Fibroblast of lung (primary cell): ENCODE data around the gene BRME1. TPM values are rescaled to one million over a fixed set of nuclear protein-coding genes. Genes with fewer than 3 reads are reported as not detected.

Experiments used
- DNase-seq, 2 donors: peaks; one replicate each; pipeline versions ENCODE4 v3.0.0 to v3.0.0-alpha.2; 2010; ENCODE audit warnings: low read depth in 2 of 2
- H2AFZ ChIP-seq: 2 replicates; pipeline ENCODE4 v1.5.1; 2012; ENCODE audit warnings: low read length, control low read depth, inconsistent platforms
- H3K27ac ChIP-seq: 2 replicates; pipeline ENCODE4 v1.5.1; 2011; ENCODE audit warnings: low read length, control low read depth; ENCODE audit not compliant: insufficient read depth
- H3K27me3 ChIP-seq: 2 replicates; pipeline ENCODE4 v1.5.1; 2011; ENCODE audit warnings: mild to moderate bottlenecking, low read length; ENCODE audit not compliant: control insufficient read depth, insufficient read depth
- H3K36me3 ChIP-seq: 2 replicates; pipeline ENCODE4 v1.5.1; 2011; ENCODE audit warnings: low read length; ENCODE audit not compliant: control insufficient read depth, insufficient read depth
- H3K4me1 ChIP-seq: 2 replicates; pipeline ENCODE4 v1.5.1; 2011; ENCODE audit warnings: low read length; ENCODE audit not compliant: control insufficient read depth, insufficient read depth; ENCODE audit errors: extremely low read depth
- H3K4me2 ChIP-seq: 2 replicates; pipeline ENCODE4 v1.5.1; 2011; ENCODE audit warnings: low read length, control low read depth; ENCODE audit not compliant: insufficient read depth; ENCODE audit errors: extremely low read depth
- H3K4me3 ChIP-seq, 4 experiments: fragments of 200-600 bp in 1 of 4; sonication (generic) in 1 of 4; replicated peaks in 1 of 4; 2 replicates each; pipeline ENCODE4 v1.5.1; 2011 to 2016; ENCODE audit warnings: low read length in 4 of 4, low read depth in 3 of 4, mild to moderate bottlenecking in 3 of 4, control low read depth in 2 of 4, inconsistent platforms in 1 of 4, mixed read lengths in 1 of 4; ENCODE audit not compliant: insufficient read depth in 1 of 4; ENCODE audit errors: control extremely low read depth in 1 of 4
- H3K79me2 ChIP-seq: 2 replicates; pipeline ENCODE4 v1.5.1; 2012; ENCODE audit warnings: mild to moderate bottlenecking, low read length, inconsistent platforms; ENCODE audit not compliant: control insufficient read depth, insufficient read depth
- H3K9ac ChIP-seq: 2 replicates; pipeline ENCODE4 v1.5.1; 2011; ENCODE audit warnings: mild to moderate bottlenecking, low read length, control low read depth; ENCODE audit not compliant: insufficient read depth
- H3K9me3 ChIP-seq: 2 replicates; pipeline ENCODE4 v1.5.1; 2012; ENCODE audit warnings: low read depth, low read length; ENCODE audit not compliant: control insufficient read depth, insufficient read depth
- H4K20me1 ChIP-seq: 2 replicates; pipeline ENCODE4 v1.5.1; 2011; ENCODE audit warnings: low read length; ENCODE audit not compliant: control insufficient read depth, insufficient read depth; ENCODE audit errors: extremely low read depth
- CTCF ChIP-seq, 2 donors: IDR thresholded peaks in 1 of 2; conservative IDR thresholded peaks in 1 of 2; 1 replicate in 1 of 2; 2 replicates in 1 of 2; pipeline ENCODE4 v1.5.1; 2011 to 2012; ENCODE audit warnings: low read length in 2 of 2, control low read depth in 1 of 2, inconsistent platforms in 1 of 2, low read depth in 1 of 2, mild to moderate bottlenecking in 1 of 2
- EZH2 ChIP-seq: IDR thresholded peaks from 2 replicates; pipeline ENCODE4 v1.5.1; 2012; ENCODE audit warnings: low read length, control low read depth, mild to moderate bottlenecking; ENCODE audit errors: missing control alignments
- polyA plus RNA-seq, 2 donors: library from polyadenylated mRNA; depleted of rRNA in 1 of 2; stranded (reverse) in 1 of 2; unstranded in 1 of 2; fragments of >200 nt; gene quantifications; 2 replicates each; pipeline ENCODE4 v1.2.1, GENCODE V29; 2011 to 2012; ENCODE audit warnings: missing spikeins in 1 of 2
- total RNA-seq: library from RNA; depleted of rRNA; stranded (reverse); fragments of >200 nt; gene quantifications from 2 replicates; pipeline ENCODE4 v1.2.1, GENCODE V29; 2014

BRME1 gene
- total and polyA plus RNA-seq, 2 donors (not counting 1 experiment from before 2014, with no cell fraction given): 0.23 to 0.83 TPM

GRCh38 chr19:13917888-13918406 lies 12.0 kb upstream of the BRME1 start:
- Histone ChIP-seq H3K4me1 (no peaks in the 10 kb centered on the region), H3K9ac (no peak overlapping the region), H4K20me1 (no peaks in the 10 kb centered on the region), H3K27me3 (no peaks in the 10 kb centered on the region), H3K27ac (no peak overlapping the region), H2AFZ (no peak overlapping the region), H3K36me3 (peaks cover 14% of the 10 kb centered on the region), H3K4me3 (no peak overlapping the region), H3K9me3 (no peaks in the 10 kb centered on the region), H3K79me2 (no peaks in the 10 kb centered on the region), H3K4me2 (no peak overlapping the region)
- TF ChIP-seq EZH2: no peak
- no peak for TF ChIP-seq CTCF (conservative IDR thresholded peaks at IDR 0.05 in 1 of 2, IDR thresholded peaks at IDR 0.05 in 1 of 2; ENCODE audit: low read depth in 1 of 2, low read length in 2 of 2)
- DNase-seq: no peak

- H3K9me3 ChIP-seq: no peaks in the 10 kb centered on the region
- no peaks in the 10 kb centered on the region for H4K20me1 ChIP-seq
- H3K27me3 ChIP-seq: no peaks in the 10 kb centered on the region
- no peaks in the 10 kb centered on the region for H3K4me1 ChIP-seq
- H3K4me3 ChIP-seq: no peak overlapping the region
- no peaks in the 10 kb centered on the region for H3K79me2 ChIP-seq
- peaks cover 11% of the 10 kb centered on the region for H3K36me3 ChIP-seq
- H3K4me2 ChIP-seq: no peak overlapping the region
- no peak for TF ChIP-seq EZH2
- no peak for TF ChIP-seq CTCF (conservative IDR thresholded peaks at IDR 0.05 in 1 of 2, IDR thresholded peaks at IDR 0.05 in 1 of 2; ENCODE audit: low read depth in 1 of 2, low read length in 2 of 2)
- DNase-seq: no peak
- H3K9ac ChIP-seq: no peak overlapping the region
- no peak overlapping the region for H3K27ac ChIP-seq
- no peak overlapping the region for H2AFZ ChIP-seq
Measured at GRCh38 chr19:13914777-13915176, 8.9 kb upstream of the BRME1 start.

- H4K20me1 ChIP-seq: no peaks in the 10 kb centered on the region
- TF ChIP-seq CTCF (conservative IDR thresholded peaks at IDR 0.05 in 1 of 2, IDR thresholded peaks at IDR 0.05 in 1 of 2; ENCODE audit: low read depth in 1 of 2, low read length in 2 of 2): no peak
- TF ChIP-seq EZH2: no peak
- DNase-seq: no peak
- no peak overlapping the region for H2AFZ ChIP-seq
- H3K4me3 ChIP-seq: no peak overlapping the region
- no peaks in the 10 kb centered on the region for H3K9me3 ChIP-seq
- no peak overlapping the region for H3K27ac ChIP-seq
- peaks cover 7% of the 10 kb centered on the region for H3K36me3 ChIP-seq
- H3K4me1 ChIP-seq: no peaks in the 10 kb centered on the region
- no peaks in the 10 kb centered on the region for H3K27me3 ChIP-seq
- no peaks in the 10 kb centered on the region for H3K79me2 ChIP-seq
- no peak overlapping the region for H3K4me2 ChIP-seq
- H3K9ac ChIP-seq: no peak overlapping the region
Measured at GRCh38 chr19:13913352-13913751, 7.4 kb upstream of the BRME1 start.
